CD14-positive monocyte (primary cell): ENCODE data around the gene AGPAT2. TPM values are rescaled to one million over a fixed set of nuclear protein-coding genes. Genes with fewer than 3 reads are reported as not detected.
A peak's percentile ranks its signal among the peaks of the same experiment; 100 is the strongest.

Experiments
- DNase-seq, 3 donors: peaks; one replicate each; pipeline ENCODE4 v3.0.0-alpha.2; 2011 to 2022
- H2AFZ ChIP-seq: 2 replicates; pipeline ENCODE4 v1.6.0; 2012; ENCODE audit warnings: mild to moderate bottlenecking, low read depth, low read length, inconsistent platforms; ENCODE audit not compliant: insufficient read depth, poor library complexity, severe bottlenecking
- H3K27ac ChIP-seq, 2 donors: 1 replicate in 1 of 2; 2 replicates in 1 of 2; pipeline ENCODE4 v1.5.1; 2012 to 2013; ENCODE audit warnings: low read length in 2 of 2, control low read depth in 1 of 2, inconsistent platforms in 1 of 2, low read depth in 1 of 2, mild to moderate bottlenecking in 1 of 2
- H3K27me3 ChIP-seq, 2 donors: one replicate each; pipeline versions ENCODE4 v1.6.0 to v1.6.1; 2011 to 2013; ENCODE audit warnings: low read length in 2 of 2; ENCODE audit not compliant: control insufficient read depth in 2 of 2, insufficient read depth in 2 of 2
- H3K36me3 ChIP-seq, 2 donors: replicated peaks in 1 of 2; 1 replicate in 1 of 2; 2 replicates in 1 of 2; pipeline versions ENCODE4 v1.5.1 to v1.6.1; 2012 to 2013; ENCODE audit warnings: low read length in 2 of 2, control low read depth in 1 of 2, inconsistent platforms in 1 of 2, mild to moderate bottlenecking in 1 of 2; ENCODE audit not compliant: insufficient read depth in 2 of 2, control insufficient read depth in 1 of 2
- H3K4me1 ChIP-seq, 2 donors: 1 replicate in 1 of 2; 2 replicates in 1 of 2; pipeline versions ENCODE4 v1.5.1 to v1.6.1; 2012 to 2013; ENCODE audit warnings: low read length in 2 of 2, control low read depth in 1 of 2, inconsistent platforms in 1 of 2, mild to moderate bottlenecking in 1 of 2, moderate library complexity in 1 of 2; ENCODE audit not compliant: insufficient read depth in 2 of 2, control insufficient read depth in 1 of 2
- H3K4me2 ChIP-seq: replicated peaks from 2 replicates; pipeline ENCODE3; 2012; ENCODE audit warnings: low read length, moderate library complexity, mild to moderate bottlenecking; ENCODE audit not compliant: poor library complexity, severe bottlenecking; ENCODE audit errors: extremely low read depth
- H3K4me3 ChIP-seq, 3 experiments: fragments of 200-600 bp in 1 of 3; sonication (generic) in 1 of 3; replicated peaks in 1 of 3; 1 replicate in 2 of 3; 2 replicates in 1 of 3; pipeline ENCODE4 v1.5.1; 2011 to 2013; ENCODE audit warnings: low read length in 3 of 3, mild to moderate bottlenecking in 3 of 3, control low read depth in 2 of 3, low read depth in 2 of 3, inconsistent platforms in 1 of 3, moderate library complexity in 1 of 3
- H3K79me2 ChIP-seq: 2 replicates; pipeline ENCODE4 v1.6.0; 2012; ENCODE audit warnings: mild to moderate bottlenecking, control low read depth, inconsistent platforms, low read length, moderate library complexity; ENCODE audit not compliant: insufficient read depth
- H3K9ac ChIP-seq: 2 replicates; pipeline ENCODE4 v1.6.0; 2017; ENCODE audit warnings: low read length, mild to moderate bottlenecking; ENCODE audit not compliant: insufficient read depth, poor library complexity, severe bottlenecking
- H3K9me3 ChIP-seq, 2 donors: replicated peaks in 1 of 2; 1 replicate in 1 of 2; 2 replicates in 1 of 2; pipeline versions ENCODE4 v1.5.1 to v1.6.1; 2012 to 2013; ENCODE audit warnings: low read length in 2 of 2, control low read depth in 1 of 2; ENCODE audit not compliant: control insufficient read depth in 1 of 2, insufficient read depth in 1 of 2
- H4K20me1 ChIP-seq: 2 replicates; pipeline ENCODE4 v1.6.0; 2012; ENCODE audit warnings: mild to moderate bottlenecking, low read length, control low read depth, moderate library complexity; ENCODE audit not compliant: insufficient read depth
- H3K27ac Mint-ChIP-seq, 7 donors: one replicate each; pipeline ENCODE4 v1.8.0; 2020; ENCODE audit warnings: mild to moderate bottlenecking in 7 of 7, mixed read lengths in 7 of 7, moderate library complexity in 6 of 7, inconsistent platforms in 2 of 7
- H3K27me3 Mint-ChIP-seq, 3 donors: one replicate each; pipeline ENCODE4 v1.8.0; 2021 to 2022; ENCODE audit warnings: low read depth in 3 of 3, mild to moderate bottlenecking in 3 of 3, mixed read lengths in 3 of 3, moderate library complexity in 3 of 3, inconsistent platforms in 1 of 3
- H3K36me3 Mint-ChIP-seq, 2 donors: one replicate each; pipeline ENCODE4 v1.8.0; 2020; ENCODE audit warnings: mixed read lengths in 2 of 2, inconsistent platforms in 1 of 2, mild to moderate bottlenecking in 1 of 2
- H3K4me1 Mint-ChIP-seq: one replicate; pipeline ENCODE4 v1.8.0; 2020; ENCODE audit warnings: mild to moderate bottlenecking, mixed read lengths
- H3K4me3 Mint-ChIP-seq, 2 donors: one replicate each; pipeline ENCODE4 v1.8.0; 2020; ENCODE audit warnings: mild to moderate bottlenecking in 2 of 2, mixed read lengths in 2 of 2, moderate library complexity in 1 of 2
- H3K9me3 Mint-ChIP-seq, 7 donors: one replicate each; pipeline ENCODE4 v1.8.0; 2020 to 2022; ENCODE audit warnings: mixed read lengths in 7 of 7, mild to moderate bottlenecking in 6 of 7, moderate library complexity in 6 of 7, inconsistent platforms in 2 of 7
- WGBS: methylation state at CpG from one replicate; pipeline ENCODE4 v1.1.5; 2013; ENCODE audit warnings: missing lambda C conversion rate; ENCODE audit not compliant: insufficient coverage; 5-methylcytosine and 5-hydroxymethylcytosine counted together
- intact Hi-C, 2 donors: fragments of 100-400 bp; cut with micrococcal nuclease; formaldehyde crosslinking; loops; one replicate each; pipeline versions ENCODE4 v1.15.0 to v1.15.1; 2023
- polyA plus RNA-seq, 3 donors: library from polyadenylated mRNA; depleted of rRNA in 1 of 3; unstranded in 2 of 3; stranded (reverse) in 1 of 3; fragments of 300-500 nt in 2 of 3; fragments of >200 nt in 1 of 3; fragmentation: Illumina TruSeq in 2 of 3; gene quantifications; 1 replicate in 2 of 3; 2 replicates in 1 of 3; pipeline ENCODE4 v1.2.3, GENCODE V29; 2012 to 2021
- TF ChIP-seq, protein P1 (sequence below): fragments of 200-600 bp; IDR thresholded peaks from one replicate; pipeline ENCODE4 v1.8.0; 2022; ENCODE audit warnings: antibody characterized with exemption, mild to moderate bottlenecking

The AGPAT2 gene
- polyA plus RNA-seq, 3 donors: 80.1 to 139 (median 116) TPM

DNA sequence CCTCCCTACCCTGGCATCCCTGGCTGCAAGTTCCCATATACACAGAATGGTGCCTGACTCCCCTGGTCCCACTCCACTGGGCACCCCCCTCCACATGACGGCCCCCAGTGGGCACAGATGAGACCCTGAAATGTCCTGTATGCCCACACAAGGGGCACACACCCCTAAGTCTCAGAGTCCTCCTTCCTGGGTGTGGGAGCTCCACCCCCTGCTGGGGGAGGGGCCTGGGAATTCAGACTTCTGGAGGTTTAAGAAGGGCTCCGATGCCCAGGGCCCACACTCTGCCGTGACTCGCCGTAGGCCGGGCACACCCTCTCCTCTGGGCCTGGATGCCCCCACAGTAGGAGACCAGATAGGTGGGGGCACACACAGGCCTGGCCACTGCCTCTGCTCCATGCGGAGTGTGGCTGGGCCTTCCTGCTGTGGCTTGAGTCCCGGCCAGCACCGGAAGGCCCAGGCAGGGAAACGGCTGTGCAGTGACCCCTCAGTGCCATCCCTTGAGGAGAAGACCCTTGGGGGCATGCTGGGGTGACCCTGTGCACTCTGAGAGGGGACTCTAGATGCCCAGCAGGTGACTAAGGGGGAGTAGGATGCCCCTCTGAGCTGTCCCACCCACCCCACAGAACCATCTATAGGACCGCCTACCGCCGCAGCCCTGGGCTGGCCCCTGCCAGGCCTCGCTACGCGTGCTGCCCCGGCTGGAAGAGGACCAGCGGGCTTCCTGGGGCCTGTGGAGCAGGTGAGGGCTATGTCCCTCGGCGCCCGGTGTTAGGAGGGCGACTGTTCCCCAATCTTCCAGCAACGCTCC lies 18.1 kb downstream of the AGPAT2 start:
- Histone ChIP-seq H3K36me3 (peaks cover 12 to 16% of the 10 kb centered on the region in 2 donors), H4K20me1 (peaks cover 27% of the 10 kb centered on the region), H3K79me2 (no peaks in the 10 kb centered on the region), H3K27me3 (peaks cover 23 to 47% of the 10 kb centered on the region in 2 donors), H3K9me3 (no peaks in the 10 kb centered on the region), H3K27ac (no peak overlapping the region), H3K4me1 (peaks cover 4 to 19% of the 10 kb centered on the region in 2 donors), H3K4me3 (no peak overlapping the region), H2AFZ (no peak overlapping the region), H3K9ac (no peak overlapping the region), H3K4me2 (no peak overlapping the region)
- Mint-ChIP-seq H3K9me3 (peaks cover 0 to 11% (median 5%) of the 10 kb centered on the region in 7 donors), H3K27me3 (peaks cover 38 to 56% (median 41%) of the 10 kb centered on the region in 3 donors), H3K27ac (peak overlapping the region in 1 of 7 donors; percentile 31), H3K36me3 (peaks cover 5 to 11% of the 10 kb centered on the region in 2 donors), H3K4me3 (peak overlapping the region; percentile 24 to 35), H3K4me1 (peaks cover 8% of the 10 kb centered on the region)
- TF ChIP-seq, protein P1, sequence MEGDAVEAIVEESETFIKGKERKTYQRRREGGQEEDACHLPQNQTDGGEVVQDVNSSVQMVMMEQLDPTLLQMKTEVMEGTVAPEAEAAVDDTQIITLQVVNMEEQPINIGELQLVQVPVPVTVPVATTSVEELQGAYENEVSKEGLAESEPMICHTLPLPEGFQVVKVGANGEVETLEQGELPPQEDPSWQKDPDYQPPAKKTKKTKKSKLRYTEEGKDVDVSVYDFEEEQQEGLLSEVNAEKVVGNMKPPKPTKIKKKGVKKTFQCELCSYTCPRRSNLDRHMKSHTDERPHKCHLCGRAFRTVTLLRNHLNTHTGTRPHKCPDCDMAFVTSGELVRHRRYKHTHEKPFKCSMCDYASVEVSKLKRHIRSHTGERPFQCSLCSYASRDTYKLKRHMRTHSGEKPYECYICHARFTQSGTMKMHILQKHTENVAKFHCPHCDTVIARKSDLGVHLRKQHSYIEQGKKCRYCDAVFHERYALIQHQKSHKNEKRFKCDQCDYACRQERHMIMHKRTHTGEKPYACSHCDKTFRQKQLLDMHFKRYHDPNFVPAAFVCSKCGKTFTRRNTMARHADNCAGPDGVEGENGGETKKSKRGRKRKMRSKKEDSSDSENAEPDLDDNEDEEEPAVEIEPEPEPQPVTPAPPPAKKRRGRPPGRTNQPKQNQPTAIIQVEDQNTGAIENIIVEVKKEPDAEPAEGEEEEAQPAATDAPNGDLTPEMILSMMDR: no peak
- intact Hi-C loops: no loop called here
- WGBS: 71% methylated on average over 19 of the region's 23 CpGs
- DNase-seq: no peak

DNA sequence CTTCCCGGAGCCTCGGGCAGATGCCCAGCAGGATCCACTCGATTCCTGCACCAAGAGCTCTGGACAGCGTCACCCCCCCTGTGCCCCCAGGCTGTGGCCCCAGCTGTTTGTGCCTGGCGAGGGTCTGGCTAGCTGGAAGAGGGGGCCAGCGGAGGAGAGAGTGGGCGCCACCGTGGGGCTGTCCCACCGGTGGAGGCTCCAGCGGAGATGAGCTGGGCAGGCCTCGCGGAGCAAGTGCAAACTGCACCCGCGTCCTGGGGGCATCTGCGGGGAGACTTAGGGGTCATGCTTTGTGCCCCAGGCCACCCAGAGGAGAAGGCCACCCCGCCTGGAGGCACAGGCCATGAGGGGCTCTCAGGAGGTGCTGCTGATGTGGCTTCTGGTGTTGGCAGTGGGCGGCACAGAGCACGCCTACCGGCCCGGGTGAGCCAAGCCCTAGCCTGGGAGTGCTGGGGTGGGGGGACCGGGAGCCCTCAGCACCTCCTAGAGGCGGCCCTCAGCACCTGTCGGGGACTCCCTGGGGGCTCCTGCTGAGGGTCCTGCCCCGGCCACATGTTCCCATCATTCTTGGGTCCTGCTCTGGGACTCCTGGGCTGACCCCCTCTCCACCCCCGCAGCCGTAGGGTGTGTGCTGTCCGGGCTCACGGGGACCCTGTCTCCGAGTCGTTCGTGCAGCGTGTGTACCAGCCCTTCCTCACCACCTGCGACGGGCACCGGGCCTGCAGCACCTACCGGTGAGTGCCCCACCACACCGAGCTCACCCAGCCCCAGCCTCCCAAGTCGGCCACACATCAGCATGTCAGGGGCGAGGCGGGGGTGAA lies 19.1 kb downstream of the AGPAT2 start:
- DNase-seq: no peak
- 73% methylated on average over 40 of the region's 40 CpGs for WGBS
- no peak overlapping the region for H2AFZ ChIP-seq
- no peak overlapping the region for H3K27ac ChIP-seq
- TF ChIP-seq, protein P1: no peak
- H3K4me1 ChIP-seq: peaks cover 4 to 19% of the 10 kb centered on the region in 2 donors
- H3K36me3 ChIP-seq: peaks cover 2 to 5% of the 10 kb centered on the region in 2 donors
- H3K4me2 ChIP-seq: no peak overlapping the region
- Mint-ChIP-seq H3K4me1 (peaks cover 8% of the 10 kb centered on the region), H3K9me3 (peaks cover 0 to 12% (median 5%) of the 10 kb centered on the region in 7 donors), H3K27ac (no peak overlapping the region), H3K36me3 (peaks cover 2 to 4% of the 10 kb centered on the region in 2 donors), H3K27me3 (peaks cover 48 to 67% (median 51%) of the 10 kb centered on the region in 3 donors), H3K4me3 (peak overlapping the region in 1 of 2 donors; percentile 16)
- H4K20me1 ChIP-seq: peaks cover 17% of the 10 kb centered on the region
- H3K27me3 ChIP-seq: peaks cover 33 to 58% of the 10 kb centered on the region in 2 donors
- H3K79me2 ChIP-seq: no peaks in the 10 kb centered on the region
- H3K4me3 ChIP-seq: no peak overlapping the region
- H3K9ac ChIP-seq: no peak overlapping the region
- intact Hi-C loops: no loop called here
- H3K9me3 ChIP-seq: no peaks in the 10 kb centered on the region
